ENCODE results near the gene ZFP91.

ZFP91 gene

DNA sequence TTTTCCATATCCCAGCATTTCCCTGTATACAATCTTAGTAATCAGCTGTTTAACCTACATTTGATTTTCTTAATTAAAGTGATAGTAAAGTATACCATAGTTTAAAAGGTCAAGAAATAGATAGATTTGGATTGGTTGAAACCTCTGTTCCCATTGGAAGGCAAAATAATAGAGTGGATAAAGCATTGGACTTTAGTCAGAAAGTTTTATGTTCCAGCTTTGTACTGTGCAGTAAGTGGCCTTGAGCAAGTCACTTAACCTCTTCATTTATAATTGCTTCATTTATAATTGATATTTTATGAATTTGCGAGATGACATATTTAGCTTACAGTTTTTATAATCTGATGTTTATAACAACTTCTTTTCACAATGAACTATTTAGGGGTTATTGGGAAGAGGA, 3.6 kb downstream of the ZFP91 start:
- no peak for DNase-seq

DNA sequence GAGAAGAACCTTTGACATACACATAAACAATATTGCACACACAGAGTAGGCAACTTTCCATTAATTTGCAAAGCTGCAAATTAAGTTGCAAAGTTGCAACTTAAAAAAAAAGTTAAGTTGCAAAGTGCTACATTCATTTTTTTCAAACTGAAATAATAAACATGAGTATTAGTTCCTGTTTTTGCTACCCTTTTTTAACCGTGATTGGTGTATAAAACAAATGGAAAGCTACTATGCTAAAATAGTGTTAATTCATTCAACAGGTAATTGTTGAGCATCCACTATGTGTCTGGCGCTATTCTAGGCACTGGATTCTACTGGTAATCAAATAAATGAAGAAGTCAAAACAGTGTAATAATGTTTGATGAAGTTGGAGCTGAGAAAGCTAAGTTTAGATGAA, 8.1 kb downstream of the ZFP91 start:
- no peak for DNase-seq

DNA sequence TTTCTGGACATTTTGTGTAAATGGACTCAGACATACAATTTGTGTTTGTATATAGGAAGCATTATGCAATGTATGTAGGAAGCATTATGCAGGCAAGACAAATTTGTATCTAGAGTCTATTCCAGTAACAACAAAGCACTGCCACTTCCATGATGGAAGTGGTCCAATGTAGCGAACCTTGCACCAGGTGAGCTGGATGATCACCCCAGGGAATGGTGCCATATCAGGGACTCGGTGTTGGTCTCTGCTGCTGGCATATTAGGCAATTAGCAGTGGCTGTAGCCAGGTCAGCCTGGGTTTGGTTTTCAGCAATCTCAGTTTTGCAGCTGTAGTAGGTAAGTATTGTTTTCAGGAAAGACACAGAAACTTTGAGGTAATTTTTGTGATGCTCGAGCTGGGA, 12.8 kb downstream of the ZFP91 start:
- DNase-seq: no peak

DNA sequence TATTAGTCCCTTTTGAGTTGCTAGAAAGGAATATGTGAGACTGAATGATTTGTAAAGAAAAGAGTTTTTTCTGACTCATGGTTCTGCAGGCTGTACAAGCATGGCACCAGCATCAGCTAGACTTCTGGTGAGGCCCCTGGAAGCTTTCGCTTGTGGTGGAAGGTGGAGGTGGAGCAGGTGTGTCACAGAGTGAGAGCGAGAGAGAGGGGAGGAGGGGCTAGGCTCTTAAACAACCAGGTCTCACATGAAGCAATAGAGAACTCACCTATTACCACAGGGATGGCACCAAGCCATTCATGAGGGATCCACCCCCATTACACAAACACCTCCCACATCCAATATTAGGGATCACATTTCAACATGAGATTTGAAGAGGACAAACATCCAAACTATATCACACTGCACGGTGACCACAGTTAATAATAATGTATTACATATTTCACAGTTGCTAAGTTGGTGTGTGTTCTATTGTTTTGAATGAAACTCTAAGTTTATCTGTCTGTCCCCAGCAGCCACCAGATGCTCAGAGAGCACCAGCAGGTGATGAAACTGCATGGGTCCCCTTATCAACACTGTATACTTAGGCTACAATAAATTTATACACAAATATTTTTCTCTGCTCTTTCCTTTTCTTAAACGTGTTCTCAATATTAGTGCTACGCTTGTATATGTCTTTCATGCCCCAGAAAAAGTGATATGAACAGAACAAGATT, 14.1 kb downstream of the ZFP91 start:
- no peak for DNase-seq

DNA sequence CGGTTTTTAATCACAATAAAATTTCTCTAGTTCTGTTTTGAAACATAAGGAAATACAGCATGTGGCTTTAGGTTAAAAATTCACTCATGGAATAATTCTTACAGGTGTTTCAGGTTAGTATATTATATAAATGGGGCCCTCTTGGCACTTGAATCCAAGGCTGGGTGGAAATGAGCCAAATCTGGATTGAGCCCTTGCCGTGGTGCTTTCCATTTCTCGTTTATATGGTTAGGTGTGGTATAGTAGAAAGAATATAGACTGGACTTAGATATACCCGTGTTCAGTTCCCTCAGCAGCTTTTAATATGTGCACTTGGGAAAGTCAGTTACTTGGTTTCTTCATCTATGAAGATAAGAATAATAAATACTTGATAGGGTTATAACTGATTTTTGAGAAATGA, 16.0 kb downstream of the ZFP91 start:
- no peak for DNase-seq

DNA sequence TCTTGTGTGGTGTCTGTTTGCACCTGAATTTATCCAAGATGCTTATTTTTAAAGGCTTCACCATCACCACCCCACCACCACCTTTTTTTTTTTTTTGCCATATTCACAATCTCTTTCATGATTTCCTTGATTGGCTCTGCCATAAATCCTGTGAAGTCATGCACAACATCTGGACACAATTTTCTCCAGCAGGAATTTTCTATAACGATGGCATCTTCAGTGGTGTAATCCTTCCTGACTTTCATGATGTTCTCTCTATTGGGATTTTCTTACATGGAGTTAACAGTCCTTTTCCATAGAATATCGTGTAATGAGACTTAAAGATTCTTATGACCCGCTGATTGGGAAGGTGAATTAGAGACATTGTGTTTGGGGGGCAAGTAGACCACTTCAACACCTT, 17.8 kb downstream of the ZFP91 start:
- no peak for DNase-seq

DNA sequence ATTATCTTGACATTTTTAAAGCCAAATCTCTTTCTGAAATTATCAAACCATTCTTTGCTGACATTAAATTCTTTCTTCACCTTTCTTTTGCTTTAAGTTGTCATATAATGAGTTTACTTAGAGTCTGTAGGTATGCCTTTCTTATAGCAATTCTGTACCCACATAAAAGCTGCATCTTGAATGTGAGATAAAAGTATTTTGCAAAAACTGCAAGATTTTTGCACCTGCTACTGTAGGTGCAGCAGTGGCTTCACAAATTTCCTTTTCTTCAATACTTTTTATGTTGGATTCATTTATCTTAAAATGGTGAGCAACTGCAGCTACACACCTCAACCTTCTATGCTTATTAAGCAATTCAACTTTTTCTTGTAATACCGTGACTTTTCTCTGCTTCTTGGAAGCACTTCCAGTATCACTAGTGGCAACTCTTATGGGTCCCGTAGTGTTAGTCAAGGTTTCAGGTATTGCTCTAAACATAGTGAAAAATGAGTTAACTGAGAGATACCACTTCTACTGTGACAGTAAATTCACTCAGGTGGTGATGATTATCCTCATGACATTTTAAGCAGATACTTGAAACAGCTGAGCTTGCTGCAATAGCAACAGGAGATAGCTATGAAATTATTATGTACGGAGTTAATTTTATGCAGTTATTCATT, 18.8 kb downstream of the ZFP91 start:
- DNase-seq: no peak

DNA sequence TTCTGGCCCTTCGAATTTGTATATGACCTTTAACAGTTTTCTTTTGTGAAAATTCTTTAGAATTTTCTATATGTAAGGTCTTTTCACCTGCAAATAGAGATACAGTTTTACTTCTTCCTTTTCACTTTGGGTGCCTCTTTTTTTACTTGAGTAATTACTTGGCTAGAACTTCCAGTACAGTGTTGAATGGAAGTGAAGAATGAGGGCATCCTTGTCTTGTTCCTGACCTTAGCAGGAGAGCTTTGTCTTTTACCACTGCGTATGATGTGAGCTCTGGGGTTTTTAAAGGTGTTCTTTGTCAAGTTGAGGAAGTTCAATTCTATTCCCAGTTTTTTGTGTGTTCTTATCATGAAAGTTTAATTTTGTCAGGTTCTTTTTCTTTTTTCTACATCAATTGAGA, 21.6 kb downstream of the ZFP91 start:
- no peak for DNase-seq

DNA sequence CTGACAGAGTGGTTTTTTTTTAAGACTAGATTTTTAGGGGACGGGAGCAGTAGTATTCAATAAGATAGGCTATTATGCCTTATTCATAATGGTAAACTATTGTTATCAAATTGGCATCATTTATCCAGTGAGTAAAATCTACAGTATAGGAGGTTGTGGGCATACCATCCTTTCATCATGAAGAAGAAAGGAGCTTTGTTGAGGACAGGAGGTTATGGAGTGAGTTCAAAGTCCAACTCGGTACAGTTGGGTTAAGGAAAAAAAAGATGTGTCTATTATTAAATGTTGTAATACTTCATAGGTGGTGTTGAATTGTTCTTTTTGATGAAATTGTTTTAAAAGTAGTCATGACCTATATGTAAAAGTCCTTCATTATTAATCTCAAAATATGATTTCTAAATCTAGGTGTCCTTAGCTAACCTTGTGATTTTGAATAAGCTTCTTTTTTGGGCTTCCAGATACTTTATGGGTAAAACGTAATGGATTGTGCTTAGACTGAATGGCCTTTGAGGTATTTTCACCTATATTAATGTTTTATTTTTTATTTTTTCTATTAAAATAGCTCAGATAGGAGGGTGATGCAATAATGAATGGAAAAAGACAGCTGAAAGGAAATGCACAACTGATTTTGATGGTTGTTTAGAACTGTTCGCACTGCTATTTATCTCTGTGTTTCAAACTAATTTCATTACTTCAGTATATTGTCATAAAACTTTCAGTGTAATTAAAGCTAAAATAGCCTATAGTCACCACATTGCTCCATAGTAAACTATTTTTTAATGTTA, 28.3 kb downstream of the ZFP91 start:
- DNase-seq: no peak

DNA sequence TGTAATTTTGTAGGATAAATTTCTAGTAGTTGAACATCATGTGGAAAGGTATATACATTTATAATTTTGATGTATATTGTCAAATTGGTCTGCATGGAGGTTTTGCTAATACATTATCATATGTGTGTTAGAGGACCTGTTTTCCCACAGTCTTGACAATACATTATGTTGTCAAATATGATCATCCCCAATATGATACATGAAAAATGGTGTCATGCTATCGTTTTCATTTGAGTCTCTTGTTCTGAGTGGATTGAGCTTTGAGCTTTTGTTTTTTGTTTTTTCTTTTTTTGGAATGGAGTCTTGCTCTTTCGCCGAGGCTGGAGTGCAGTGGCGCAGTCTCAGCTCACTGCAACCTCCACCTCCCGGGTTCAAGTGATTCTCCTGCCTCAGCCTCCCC, 29.5 kb downstream of the ZFP91 start:
- no peak for DNase-seq

DNA sequence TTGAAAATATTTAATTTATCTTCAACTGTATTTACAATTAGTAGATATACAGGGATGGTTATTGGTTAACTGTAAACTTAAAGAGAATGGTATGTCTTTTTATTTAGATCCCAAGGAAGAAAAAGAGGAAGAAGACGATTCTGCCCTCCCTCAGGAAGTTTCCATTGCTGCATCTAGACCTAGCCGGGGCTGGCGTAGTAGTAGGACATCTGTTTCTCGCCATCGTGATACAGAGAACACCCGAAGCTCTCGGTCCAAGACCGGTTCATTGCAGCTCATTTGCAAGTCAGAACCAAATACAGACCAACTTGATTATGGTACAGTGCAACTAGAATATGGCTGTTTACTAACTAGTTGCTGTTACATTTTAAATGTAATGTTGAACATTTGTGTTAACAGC, 30.9 kb downstream of the ZFP91 start:
- no peak for DNase-seq

DNA sequence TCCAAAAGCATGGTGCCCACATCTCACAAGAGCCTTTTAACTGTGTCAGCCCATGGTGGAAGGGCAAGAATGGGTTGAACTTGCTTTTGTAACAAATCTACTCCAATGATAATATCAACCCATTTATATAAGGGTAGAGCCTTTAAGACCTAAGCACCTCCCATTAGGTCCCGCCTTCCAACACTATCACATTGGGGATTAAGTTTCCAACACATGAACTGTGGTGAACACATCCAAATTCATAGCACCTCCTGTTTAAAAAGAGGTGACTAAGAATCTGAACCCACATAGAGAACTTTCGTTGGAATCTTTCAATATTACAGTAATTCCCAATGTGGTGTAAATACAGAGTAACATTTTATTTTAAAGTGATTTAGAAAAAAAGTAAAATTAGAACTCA, 34.4 kb downstream of the ZFP91 start:
- no peak for DNase-seq

DNA sequence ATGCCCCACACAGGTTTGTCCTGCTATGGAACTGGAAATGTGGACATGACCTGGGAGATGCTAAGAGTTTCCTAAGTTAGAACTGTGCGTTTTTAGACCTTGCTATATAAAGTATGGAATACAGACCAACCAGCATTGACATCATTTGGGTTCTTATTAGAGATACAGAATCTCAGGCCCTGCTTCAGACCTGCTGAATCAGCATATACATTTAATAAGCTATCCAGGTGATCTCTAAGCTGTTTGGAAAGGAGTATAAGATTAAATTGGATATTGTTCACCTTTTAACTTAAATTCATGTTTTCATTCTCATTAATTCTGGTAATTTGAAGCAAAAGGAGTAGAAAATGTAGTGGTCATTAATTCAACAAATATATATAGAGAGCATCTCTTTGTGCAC, 36.7 kb downstream of the ZFP91 start:
- no peak for DNase-seq

DNA sequence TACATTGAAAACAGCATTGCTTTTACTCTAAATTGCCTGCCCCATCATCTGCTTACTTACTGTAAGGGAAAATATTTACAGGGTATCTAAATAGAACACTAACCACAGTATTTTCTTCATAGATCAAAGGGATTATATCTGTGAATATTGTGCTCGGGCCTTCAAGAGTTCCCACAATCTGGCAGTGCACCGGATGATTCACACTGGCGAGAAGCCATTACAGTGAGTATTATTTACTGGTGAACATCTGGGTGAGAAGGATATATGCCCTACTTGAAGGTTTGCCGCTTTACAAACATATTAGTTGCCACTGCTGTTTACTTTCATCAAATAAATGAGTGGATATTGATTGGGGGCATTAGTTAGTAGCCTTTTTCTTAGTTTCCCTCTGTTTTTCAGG, 37.7 kb downstream of the ZFP91 start:
- no peak for DNase-seq

DNA sequence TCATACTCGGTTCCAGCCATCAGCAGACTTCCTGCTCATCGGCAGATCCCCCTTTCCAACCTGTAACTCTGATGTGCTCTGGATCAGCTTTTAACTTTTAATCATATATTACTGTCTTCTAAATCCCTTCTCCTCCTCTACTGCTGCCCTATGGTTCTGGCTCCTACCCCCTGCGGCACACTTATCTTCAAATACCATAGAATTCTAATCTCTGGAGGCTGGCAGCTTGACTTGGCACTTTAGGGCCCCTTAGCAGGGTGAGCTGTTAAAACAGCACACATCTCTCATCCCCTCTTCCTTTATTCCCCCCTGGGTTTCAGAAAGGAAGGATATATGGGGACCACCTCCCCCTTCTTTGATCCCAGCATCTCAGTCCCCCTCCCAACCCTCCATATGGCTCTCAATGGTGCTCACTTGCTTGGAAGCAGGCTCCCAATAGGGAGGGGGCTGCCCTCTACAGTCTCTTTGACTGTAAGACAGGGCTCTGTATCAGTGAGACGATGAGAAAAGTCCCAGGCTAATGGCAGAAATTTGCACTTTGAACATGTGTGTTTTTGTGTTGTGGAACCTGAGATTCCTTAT, 39.2 kb downstream of the ZFP91 start:
- no peak for DNase-seq

DNA sequence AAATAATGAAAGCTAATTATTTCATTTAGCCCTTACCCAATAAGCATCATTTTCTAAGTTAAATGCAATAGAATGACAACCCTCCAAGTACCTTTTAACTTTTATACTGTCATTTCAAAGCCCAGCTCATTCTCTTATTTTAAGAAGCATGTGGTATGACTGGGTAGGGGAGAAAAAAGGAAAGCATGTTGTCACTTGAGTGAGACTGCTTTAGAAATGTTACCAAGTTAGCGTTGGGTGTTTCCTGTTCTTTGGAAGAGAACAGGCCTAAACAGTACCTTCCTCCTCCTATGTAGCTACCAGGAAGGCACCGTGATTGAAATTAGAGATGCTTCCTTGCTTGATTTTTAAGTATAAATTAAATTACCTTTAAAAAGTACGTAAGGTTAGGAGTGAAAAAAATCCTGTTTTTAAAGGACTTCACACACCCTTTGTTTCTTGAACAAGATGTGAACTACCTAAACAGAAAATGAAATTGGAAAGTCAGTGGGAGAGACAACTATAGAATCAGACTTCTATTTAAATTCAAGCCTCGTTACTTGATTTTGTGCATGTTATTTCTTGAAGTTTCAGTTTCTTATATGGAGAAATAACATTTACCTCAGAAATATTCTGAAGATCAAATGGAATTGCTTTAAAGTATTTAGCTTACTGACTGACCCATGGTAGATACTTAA, 42.9 kb downstream of the ZFP91 start:
- DNase-seq: no peak

DNA sequence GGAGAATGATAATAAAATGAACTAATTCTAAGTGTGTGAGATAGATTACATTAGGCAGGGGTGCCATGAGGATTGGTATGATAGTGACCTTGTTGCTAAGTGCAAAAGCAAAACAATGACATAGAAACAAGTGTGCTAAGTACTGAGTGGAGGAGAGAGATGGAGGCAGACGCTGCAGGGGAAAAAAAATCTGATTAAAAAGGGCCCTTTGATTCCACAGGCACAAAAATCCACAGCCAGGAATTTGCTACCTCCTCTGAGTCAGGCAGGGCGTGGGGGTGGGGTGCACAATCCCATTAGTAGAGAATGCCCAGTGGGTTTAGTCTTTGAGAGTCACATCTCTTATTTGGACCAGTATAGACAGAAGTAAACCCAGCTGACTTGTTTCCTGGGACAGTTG, 43.5 kb downstream of the ZFP91 start, which contains the start of gene CNTF:
TSS of gene CNTF (plus strand) at position 322 of the 400 bp plus-strand sequence. CDS start 88 bp downstream, outside the sequence.
- DNase-seq: no peak

DNA sequence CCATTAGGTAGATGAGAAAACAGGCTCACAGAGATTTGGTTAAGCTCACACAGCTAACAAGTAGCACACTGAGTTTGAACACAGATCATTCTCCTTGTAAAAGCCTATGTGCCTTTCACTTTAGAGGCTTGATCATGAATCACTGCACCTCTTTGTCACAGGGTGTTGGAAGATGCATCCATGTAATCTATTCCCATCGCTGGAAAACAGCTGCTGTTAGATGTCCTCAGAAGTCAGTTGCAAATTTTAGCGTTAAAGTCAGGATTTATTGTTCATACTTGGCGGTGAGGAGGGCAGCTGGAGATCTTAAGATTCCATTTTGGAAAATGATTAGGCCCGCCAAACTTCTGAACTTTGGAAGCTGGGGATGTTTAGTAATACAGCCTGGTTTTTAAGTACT, 46.2 kb downstream of the ZFP91 start:
- no peak for DNase-seq

DNA sequence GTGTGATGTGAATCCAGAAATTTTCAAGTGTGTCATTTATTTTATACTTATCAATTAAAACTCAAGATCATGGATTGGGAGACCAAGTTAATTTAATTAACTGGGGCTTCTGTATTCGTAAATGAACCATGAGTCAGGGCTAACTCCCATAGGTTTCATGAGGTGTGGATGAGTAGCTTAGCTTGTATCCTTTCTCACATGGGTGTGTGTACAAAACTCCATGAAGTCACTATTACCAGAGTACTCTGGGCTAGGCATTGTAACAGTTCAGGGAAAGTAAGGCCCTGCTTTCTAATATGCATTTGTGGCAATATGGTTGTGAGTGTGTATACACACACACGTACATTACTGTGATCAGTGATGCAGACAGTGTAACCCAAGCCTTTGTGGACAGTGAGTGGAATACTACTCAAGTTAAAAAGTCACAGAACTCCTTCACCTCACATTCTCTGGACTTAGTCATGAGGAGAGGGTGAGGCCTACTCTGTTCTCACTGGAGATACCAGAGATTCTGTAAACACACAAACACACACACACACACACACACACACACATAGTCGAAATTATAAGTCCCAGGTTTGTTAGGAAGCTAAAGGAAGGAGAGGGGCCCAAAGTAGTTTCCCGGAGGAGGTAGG, 47.1 kb downstream of the ZFP91 start:
- no peak for DNase-seq

DNA sequence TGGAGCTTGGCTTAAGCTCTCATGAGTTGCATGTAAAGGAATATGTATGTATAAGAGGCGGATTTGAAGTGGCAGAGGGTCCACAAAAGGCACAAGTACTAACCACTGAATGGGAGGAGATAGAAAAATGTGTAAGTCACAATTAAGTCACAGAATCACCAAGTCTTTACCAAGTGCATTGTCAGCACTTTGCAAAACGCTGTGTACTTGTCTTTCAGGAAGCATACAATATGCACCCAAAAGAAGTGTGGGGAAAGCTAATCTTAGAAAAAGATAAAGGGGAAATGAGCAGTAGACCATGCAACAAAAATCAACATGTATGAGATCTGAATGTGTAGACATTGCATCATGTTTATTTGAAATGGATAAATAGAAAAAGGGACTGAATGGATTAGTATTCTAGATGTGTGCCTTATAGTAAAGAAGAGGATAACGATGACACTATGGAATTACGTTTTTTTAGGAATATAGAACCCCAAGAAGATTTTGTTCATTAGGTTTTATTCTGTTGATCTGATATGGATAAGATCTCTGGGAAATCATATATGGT, 48.1 kb downstream of the ZFP91 start:
- no peak for DNase-seq

DNA sequence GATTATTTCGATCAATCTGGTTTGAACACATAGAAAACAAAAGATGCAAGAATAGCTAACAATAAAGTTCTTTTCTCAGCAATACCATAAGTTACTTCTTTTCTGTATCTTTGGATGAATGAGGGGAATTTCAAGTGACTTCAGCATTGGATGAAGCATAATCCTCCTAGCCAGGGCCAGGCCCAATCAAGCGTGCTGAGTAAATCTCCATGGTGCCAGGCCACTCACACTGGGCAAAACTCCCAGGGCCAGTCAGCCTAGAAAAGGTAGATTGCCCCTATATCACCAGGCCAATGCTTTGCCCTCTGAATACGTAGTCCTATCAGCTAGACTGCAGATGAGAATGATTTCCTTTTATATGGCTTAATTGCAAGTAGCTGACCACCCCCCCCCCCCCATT, 49.6 kb downstream of the ZFP91 start:
- DNase-seq: no peak

DNA sequence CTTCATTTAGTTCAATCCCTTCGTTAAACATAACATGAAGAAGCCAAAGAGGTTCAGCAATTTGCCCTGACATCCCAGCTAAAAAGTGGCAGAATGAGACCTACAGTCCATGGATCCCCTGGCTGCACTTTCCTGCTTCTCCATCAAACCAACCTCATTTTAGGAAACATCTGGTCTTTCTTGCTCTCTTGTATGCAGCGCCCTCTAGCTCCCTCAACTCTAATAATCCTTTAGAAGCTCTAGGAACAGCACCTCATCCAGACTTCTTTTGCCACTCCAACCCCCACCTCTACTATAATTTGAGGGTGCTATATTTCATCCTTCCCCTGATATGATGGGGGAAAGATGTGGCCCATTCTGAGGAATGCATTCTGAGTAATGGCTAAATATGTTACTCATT, 51.0 kb downstream of the ZFP91 start:
- DNase-seq: no peak

All from central memory CD4-positive, alpha-beta T cell (primary cell).